GM12878 (cell line): ENCODE data around the gene MACROD2.

Source experiments
- BHLHE40 ChIP-seq, 2 experiments: fragments of 450-650 bp in 1 of 2; IDR thresholded peaks; 2 replicates each; pipeline ENCODE4 v1.6.1; 2011 to 2017; ENCODE audit warnings: low read depth in 2 of 2, borderline replicate concordance in 1 of 2, improper control_type of control experiment in 1 of 2, low read length in 1 of 2, mild to moderate bottlenecking in 1 of 2
- CEBPB ChIP-seq, 2 experiments: fragments of 150-350 bp in 1 of 2; IDR thresholded peaks; 2 replicates each; pipeline ENCODE4 v1.6.1; 2012 to 2014; ENCODE audit warnings: low read depth in 2 of 2, low read length in 2 of 2, borderline replicate concordance in 1 of 2, inconsistent platforms in 1 of 2
- CHD1 ChIP-seq: IDR thresholded peaks from 2 replicates; pipeline ENCODE4 v1.6.1; 2012; ENCODE audit warnings: low read depth, low read length, improper control_type of control experiment
- EP300 ChIP-seq, 2 experiments: fragments of 150-350 bp in 1 of 2; IDR thresholded peaks; 2 replicates each; pipeline ENCODE4 v1.6.1; 2011 to 2012; ENCODE audit warnings: low read depth in 2 of 2, low read length in 2 of 2, borderline replicate concordance in 1 of 2, improper control_type of control experiment in 1 of 2, inconsistent platforms in 1 of 2; ENCODE audit not compliant: control insufficient read depth in 1 of 2
- MYC ChIP-seq: IDR thresholded peaks from 2 replicates; pipeline ENCODE4 v1.6.1; 2011; ENCODE audit warnings: mild to moderate bottlenecking, low read length, moderate library complexity, inconsistent platforms; ENCODE audit not compliant: insufficient read depth, insufficient replicate concordance, insufficient read length, severe bottlenecking
- SP1 ChIP-seq: IDR thresholded peaks from one replicate; pipeline ENCODE4 v1.6.1; 2011; ENCODE audit warnings: low read depth, low read length
- SPI1 ChIP-seq: IDR thresholded peaks from 2 replicates; pipeline ENCODE4 v1.6.1; 2011; ENCODE audit warnings: low read depth, mild to moderate bottlenecking, low read length, moderate library complexity, borderline replicate concordance; ENCODE audit not compliant: insufficient read depth
- TF ChIP-seq, protein P1 (sequence below): IDR thresholded peaks from 2 replicates; pipeline ENCODE4 v1.6.1; 2011; ENCODE audit warnings: low read depth, mild to moderate bottlenecking, low read length, moderate library complexity, borderline replicate concordance; ENCODE audit errors: extremely low read depth
- TF ChIP-seq, protein P2 (sequence below), 3 experiments: IDR thresholded peaks in 2 of 3; conservative IDR thresholded peaks in 1 of 3; 2 replicates each; pipeline ENCODE4 v1.5.1; 2011; ENCODE audit warnings: low read depth in 3 of 3, low read length in 3 of 3, mild to moderate bottlenecking in 3 of 3, control low read depth in 2 of 3, moderate library complexity in 2 of 3, inconsistent platforms in 1 of 3, mixed read lengths in 1 of 3; ENCODE audit not compliant: control insufficient read depth in 2 of 3, insufficient read depth in 1 of 3; ENCODE audit errors: extremely low read depth in 1 of 3

DNA sequence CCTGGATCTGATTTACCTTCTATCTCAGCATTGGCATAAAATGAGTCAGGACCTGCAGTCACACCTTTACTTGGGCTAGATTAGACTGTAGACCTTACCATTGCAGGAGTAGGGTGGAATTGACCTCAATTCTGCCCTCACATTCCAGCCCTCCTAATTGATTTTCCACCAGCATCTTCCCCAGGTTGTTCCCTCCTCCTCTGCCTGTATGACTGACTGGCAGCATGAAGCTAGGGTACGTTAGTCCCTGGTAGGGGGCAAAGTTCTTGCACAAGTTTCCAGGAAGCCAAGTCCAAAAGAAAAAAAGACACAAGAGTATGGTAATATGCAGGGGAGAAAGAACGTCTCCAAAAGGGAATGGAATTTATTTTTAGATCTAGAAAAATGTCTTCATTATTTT is 567.7 kb downstream of the MACROD2 start:
- TF ChIP-seq, protein P1, sequence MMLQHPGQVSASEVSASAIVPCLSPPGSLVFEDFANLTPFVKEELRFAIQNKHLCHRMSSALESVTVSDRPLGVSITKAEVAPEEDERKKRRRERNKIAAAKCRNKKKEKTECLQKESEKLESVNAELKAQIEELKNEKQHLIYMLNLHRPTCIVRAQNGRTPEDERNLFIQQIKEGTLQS, result no peak
- TF ChIP-seq CEBPB (IDR thresholded peaks at IDR 0.05; ENCODE audit: borderline replicate concordance in 1 of 2, low read depth in 2 of 2, low read length in 2 of 2) (no peak), SP1 (no peak), BHLHE40 (IDR thresholded peaks at IDR 0.05; ENCODE audit: borderline replicate concordance in 1 of 2, low read depth in 2 of 2, low read length in 1 of 2) (no peak), SPI1 (no peak), EP300 (IDR thresholded peaks at IDR 0.05; ENCODE audit: borderline replicate concordance in 1 of 2, control insufficient read depth in 1 of 2, low read depth in 2 of 2, low read length in 2 of 2) (no peak), MYC (no peak), CHD1 (no peak)
- TF ChIP-seq, protein P2, sequence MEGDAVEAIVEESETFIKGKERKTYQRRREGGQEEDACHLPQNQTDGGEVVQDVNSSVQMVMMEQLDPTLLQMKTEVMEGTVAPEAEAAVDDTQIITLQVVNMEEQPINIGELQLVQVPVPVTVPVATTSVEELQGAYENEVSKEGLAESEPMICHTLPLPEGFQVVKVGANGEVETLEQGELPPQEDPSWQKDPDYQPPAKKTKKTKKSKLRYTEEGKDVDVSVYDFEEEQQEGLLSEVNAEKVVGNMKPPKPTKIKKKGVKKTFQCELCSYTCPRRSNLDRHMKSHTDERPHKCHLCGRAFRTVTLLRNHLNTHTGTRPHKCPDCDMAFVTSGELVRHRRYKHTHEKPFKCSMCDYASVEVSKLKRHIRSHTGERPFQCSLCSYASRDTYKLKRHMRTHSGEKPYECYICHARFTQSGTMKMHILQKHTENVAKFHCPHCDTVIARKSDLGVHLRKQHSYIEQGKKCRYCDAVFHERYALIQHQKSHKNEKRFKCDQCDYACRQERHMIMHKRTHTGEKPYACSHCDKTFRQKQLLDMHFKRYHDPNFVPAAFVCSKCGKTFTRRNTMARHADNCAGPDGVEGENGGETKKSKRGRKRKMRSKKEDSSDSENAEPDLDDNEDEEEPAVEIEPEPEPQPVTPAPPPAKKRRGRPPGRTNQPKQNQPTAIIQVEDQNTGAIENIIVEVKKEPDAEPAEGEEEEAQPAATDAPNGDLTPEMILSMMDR (IDR thresholded peaks at IDR 0.05 in 2 of 3, conservative IDR thresholded peaks at IDR 0.05 in 1 of 3; ENCODE audit: control insufficient read depth in 2 of 3, extremely low read depth in 1 of 3, insufficient read depth in 1 of 3, low read depth in 3 of 3, low read length in 3 of 3), result no peak
